ENCODE results near the gene SIPA1L3.

SIPA1L3 gene

DNA sequence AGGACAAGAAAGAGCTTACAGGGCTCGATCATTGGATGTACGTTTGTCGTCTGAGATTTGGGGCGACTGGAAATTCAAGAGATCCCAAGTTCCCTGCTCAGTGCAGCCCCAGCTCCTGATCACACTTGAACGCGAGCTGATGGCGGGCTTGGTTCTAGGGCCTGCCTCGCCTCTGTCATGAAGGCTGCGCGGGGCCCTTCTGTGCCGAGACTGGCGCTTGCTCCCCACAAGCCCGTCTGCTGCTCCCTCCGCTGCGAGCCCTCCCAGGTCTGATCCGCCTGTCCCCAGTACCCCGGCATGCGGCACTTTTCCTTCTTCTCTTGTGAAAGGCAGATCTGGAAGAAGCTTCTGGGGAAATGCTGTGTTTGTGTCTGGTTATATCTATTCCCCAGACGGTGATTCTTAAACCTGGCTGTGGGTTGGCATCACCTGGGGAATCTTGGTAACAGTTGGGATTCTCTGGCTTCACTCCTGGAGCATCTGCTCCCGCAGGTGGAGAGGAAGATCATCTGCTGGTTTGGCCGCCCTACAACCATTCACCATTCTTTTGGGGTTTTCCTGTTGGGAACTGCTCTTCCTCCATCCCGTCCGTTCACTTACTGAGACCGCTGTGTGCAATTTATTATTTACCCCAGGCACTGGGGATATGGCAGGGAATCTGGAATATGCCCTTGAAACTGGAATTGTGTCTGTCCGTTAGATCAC lies 43.6 kb downstream of the SIPA1L3 start:
- no peak for DNase-seq

DNA sequence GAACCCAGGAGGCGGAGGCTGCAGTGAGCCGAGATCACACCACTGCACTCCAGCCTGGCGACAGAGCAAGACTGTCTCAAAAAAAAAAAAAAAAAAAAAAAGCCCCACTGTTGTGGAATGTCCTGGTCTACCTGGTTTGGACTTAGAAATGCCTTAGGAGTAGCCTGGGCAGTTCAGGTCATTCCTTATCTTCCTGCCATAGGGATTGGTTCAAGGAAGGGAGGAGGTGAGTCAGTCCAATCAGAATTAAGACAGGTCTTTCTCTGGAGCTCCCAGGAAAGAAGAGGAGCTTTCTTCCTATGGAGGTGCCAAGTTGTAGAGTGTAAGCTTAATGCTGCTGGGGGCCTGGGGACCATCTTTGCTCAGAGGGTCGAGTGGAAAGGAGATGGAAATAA lies 44.8 kb downstream of the SIPA1L3 start:
- DNase-seq = no peak

DNA sequence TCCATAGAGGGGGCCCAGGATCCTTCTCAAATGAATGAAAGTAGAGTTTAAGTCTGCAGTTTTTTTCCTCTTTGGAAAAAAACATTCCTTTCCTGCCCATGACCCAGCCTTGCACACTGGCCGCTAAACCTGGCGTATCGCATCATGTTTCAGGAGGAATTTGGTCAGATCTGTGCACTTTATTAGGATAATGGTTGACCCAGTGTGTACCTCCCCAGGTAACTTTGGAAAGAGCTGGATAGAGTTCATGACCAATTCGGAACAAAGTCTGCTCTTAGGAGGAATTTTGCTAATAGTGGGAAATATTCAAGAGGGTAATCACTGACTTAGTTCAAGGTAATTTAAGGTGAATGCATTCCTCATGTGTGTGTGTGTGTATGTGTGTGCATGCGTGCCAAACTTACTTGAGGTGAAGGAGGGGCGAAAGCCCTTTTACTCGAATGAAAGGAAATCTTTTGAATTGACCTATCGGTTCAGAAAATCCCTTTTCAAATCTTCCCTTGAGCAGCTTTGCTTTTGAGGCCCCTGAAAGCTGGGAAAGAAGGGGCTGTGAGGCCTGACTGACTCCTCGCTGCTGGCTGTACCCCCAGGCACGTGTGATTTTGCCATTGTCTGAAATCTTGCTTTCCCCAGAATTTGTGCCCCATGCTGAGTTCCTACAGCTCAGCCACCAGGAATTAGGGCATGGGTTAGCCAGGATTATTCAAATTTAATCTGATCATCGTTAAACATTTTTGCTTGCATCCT lies 46.3 kb downstream of the SIPA1L3 start:
- DNase-seq = no peak

DNA sequence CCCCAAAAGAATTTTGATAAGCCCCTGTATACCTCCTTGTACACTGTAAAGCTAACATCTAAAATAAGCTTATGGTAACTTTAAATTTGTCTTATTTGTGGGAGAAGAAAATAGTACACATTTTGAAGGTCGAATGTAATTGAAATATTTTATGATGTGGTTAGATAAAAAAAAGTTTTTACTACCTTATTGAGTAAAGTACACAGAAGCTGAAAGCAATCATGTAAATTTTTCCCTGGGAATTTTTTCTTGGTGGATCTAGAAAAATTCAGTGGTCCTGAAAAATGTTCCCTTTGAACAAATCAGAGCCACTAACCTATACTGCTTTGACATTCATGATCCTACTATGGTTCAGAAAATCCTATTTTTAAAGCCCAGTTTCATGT lies 46.9 kb downstream of the SIPA1L3 start:
- no peak for DNase-seq

DNA sequence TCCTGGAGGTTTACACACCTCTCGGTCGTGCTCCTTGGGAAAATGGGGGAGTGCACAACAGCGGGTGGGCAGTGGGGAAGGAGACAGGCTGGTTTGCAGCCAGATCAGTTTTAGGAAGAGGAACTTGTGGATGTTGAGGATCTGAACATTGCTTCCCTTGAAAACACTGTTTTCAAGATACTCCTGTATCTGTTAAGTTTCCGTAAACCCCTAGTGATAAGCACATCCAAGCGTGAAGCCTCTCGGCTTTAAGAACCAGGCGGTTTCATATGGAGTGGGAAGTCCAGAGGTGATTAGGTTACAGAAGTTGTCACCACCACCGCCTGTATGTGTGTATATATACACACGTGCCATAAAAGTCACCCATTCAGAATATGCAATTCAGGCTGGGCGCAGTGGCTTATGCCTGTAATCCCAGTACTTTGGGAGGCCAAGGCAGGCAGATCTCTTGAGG lies 47.4 kb downstream of the SIPA1L3 start:
- DNase-seq = no peak

DNA sequence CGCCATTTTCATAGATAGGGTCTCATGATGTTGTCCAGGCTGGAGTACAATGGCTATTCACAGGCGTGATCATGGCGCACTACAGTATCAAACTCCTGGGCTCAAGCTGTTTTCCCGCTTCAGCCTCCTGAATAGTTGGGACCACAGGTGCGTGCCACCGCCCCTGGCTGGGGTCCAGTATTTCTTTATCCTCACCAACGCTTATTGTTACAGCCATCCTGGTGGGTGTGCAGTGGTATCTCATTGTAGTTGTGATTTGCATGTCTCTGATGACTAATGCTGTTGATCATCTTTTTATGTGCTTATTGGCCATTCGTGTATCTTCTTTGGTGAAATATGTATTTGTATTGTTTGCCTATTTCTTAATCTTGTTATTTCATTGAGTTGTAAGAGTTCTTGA lies 49.0 kb downstream of the SIPA1L3 start:
- no peak for DNase-seq

DNA sequence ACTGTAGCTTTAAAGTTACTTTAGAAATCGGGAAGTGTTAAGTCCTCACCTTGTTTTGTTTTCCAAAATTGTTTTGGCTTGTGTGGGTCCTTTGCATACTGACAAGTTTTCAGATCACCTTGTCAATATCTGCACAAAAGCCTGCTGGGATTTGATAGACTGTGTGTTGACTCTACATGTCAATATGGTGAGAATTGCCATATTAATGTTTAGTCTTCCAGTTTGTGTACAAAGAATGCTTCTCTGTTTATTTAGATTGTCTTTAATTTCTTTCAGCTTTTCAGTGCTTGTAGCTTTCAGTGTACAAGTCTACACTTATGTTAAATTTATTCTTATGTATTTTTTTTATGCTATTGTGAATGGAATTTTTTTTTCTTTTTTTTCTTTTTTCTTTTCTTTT lies 50.2 kb downstream of the SIPA1L3 start:
- no peak for DNase-seq

DNA sequence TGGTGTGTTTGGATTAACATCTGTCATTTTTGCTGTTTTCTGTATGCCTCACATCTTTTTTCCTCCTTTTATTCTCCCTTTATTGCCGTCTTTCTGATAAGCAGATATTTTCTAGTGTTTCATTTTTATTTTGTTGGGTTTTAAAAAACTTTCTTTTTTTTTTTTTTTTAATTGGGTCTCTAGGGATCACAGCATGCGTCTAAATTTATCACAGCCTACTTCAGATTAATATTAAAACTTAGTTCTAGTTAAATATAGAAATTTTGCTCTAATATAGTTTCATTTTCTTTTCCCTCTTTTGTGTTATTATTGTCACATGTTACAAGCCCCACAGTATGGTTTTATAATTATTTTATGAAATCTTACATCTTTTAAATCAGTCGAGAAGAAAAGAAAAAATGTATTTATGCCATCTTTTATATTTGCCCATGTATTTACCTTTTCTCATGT lies 52.7 kb downstream of the SIPA1L3 start:
- no peak for DNase-seq

DNA sequence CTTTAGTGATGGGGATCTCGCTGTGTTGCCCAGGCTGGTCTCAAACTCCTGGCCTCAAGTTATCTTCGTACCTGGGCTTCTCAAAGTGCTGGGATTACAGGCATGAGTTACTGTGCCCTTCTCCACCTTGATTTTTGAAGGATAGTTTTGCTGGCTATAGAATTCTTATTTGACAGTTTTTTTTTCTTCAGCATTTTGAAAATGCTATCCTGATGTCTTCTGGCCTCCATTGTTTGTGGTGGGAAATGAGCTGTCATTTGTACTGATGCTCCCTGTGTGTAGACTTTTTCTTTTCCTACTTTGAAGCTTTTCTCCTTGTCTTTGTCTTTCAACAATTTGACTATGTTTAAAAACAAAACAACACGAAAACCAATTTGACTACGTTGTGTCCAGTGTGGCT lies 54.2 kb downstream of the SIPA1L3 start:
- no peak for DNase-seq

DNA sequence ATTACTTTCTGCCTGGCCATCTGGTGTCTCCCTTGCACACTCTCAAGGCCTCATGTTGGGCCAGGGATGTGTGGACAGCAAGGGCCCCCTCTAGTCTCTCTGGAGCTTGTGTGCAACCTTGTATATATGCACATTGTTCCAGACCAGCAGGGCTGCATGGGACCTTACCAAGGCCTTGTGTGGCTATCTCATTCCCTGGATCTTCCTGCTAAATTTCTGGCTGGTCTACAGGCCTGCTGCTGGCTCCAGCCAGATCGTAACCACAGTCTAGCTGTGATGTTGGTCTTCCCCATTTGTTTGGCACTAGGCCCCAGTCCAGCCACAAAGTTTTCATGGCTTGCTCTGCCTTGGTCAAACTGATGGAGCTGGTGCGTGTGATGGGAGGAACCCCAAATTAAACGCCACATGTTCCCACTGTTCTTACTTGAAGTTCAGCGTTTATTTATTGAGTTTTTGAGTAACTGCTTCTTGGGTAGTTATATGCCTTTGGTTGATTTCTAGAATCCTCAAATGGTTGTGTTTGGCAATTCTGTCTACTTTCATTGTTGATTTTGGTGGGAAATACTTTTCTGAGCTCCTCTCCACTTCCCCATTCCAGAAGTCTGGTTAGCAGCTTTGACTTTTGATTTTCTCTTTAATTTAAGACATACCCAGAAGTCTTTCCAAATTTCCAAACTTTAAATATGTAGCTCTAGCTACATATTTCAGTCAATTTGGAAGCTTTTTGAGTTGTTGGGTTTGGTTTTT lies 56.4 kb downstream of the SIPA1L3 start:
- DNase-seq = no peak

DNA sequence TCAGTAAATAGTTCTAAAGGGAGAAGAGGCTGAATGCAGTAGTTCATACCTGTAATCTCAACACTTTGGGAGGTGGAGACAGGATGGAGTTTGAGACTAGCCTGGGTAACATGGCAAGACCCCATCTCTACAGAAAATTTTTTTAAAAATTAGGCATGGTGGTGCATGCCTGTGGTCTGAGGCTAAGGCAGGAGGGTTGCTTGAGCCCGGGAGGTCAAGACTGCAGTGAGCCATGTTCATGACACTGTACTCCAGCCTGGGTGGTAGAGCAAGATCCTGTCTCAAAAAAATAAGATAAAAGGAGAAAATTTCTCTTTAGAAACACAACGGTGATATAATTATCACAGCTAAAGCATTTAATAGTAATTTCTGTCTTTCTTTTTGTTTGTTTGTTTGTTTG lies 57.1 kb downstream of the SIPA1L3 start:
- no peak for DNase-seq

DNA sequence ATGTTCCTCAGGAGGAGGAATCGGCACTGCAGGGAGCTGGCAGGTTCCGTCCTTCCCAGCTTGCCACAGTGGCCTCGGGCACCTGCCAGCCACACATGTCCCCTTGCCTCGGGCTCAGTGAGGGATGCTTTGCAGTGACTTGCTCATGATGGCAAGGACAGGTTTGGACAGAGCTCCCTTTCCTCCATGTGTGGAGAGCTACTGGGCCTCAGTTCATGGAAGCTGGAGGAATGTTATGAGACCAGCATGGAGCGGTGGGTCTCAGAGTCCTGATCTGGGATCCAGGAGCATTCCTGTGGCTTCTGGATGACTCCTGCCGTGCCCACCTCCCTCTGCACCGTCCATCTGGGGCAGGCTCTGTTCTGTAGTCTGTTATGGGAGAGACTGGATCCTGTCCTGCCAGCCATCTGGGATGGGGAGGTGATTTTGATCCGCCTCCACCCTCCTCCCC lies 59.2 kb downstream of the SIPA1L3 start:
- DNase-seq = no peak

DNA sequence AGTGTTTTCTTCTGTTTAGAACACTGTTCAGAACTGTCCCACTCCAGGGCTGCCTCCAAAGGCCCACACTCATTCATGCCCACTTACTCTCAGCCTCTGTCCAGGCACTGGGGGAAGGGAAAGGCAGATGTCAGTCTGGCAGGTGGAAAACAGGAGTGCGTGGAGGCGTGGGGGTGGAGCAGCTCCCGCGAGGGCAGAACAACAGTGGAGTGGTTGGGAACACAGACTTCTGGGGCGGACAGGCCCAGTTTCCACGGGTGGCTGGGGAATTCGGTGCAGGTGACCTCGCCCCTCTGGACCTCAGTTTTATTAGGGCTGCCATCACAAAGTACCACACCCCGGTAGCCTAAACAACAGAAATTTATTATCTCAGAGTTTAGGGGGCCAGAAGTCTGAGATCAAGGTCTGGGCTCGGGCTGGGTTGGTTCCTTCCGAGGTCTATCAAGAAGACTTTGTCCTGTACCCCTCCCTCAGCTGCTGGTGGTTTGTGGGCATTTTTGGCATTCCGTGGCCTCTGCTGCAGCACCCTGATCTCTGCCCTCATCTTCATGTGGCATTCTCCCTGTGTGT lies 59.7 kb downstream of the SIPA1L3 start:
- DNase-seq = no peak

DNA sequence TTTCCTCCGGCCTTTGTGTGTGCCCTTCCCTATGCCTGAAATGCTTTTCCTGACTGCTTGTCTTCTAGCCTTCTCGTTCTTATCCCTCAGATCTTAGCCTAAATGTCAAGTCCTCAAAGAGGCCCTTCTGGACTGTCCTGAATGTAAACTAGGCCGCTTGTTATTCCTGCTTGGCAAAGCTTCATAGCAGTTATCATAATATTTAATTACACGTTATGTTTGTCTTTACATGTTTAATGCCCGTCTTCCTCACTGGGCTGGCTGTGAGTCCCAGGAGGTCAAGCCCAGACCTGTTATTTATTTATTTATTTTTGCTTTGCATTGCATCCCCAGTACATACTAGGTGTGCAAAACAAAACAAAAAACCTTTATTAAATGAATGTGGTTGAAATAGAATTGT lies 62.7 kb downstream of the SIPA1L3 start:
- DNase-seq = no peak

DNA sequence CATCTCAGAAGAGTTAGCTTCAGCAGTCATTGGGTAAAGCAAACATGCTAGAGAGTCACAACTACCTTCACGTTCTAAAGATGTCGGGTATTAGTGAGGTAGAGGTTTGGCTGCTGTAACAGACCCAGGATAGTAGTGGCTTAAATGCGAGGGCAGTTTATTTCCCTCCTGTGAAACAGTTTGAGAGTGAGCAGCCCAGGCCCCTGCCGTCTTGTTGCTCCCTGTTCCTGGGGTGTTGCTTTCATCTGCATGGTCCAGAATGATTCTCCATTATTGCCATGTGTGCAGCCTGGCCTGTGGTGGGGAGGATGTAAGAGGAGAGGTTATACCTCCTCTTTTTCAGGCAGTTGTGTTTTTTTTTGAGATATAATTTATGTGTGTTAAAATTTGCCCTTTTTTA lies 63.7 kb downstream of the SIPA1L3 start:
- DNase-seq = no peak

DNA sequence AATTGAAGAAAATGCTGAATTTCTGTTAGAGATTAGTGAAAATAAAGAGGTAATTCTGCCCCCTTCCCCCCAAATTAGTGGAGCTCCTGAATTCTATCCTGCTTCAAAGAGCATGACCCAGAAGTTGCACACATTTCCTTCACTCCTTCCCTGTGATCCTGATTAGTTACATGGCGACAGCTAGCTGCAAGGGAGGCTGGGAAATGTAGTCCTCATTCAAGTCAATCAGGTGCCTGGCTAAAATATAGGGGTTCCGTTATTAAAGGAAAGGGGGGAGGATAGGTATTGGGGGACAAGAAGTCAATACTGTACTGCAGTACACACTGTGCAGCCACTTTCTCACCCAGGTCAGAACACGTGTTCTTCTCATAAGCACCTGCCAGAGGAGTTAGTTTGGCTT lies 65.8 kb downstream of the SIPA1L3 start:
- no peak for DNase-seq

DNA sequence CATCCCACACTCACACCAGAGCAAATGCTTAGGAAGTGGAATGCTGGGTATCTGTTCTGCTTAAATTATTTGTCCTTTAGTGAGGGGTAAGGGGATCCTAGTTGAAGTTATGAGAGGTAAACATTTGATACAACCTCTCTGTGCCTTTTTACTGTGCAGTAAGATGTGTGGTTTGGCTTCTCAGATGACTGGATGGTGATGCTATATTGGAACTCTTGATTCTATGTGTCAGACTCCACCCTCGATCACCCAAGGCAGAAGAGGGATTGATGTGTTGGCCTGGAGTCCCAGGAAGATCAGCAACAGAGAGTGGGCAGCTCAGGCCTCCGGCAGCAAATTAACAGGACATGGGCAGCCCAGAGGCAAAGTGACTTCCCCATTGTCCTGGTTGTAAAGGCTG lies 66.7 kb downstream of the SIPA1L3 start:
- DNase-seq = no peak

DNA sequence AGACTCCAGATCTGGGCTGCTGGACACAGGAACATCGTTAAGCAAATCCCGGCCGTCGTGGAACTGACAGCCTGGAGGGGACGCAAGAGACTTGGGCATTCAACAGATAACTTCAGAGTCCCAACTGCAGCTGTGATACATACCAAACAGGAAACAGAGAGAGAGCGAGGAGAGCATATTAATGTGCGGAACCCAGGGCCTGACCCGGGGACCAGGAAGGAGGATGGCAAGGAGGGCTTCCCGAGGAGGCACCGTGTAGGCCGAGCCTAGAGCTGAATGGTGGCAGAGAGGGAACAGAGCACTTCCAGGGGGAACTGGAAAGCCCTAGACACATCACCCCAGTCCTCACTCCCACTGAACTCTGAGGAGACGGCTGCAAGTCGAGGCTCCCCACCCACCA lies 68.1 kb downstream of the SIPA1L3 start:
- no peak for DNase-seq

DNA sequence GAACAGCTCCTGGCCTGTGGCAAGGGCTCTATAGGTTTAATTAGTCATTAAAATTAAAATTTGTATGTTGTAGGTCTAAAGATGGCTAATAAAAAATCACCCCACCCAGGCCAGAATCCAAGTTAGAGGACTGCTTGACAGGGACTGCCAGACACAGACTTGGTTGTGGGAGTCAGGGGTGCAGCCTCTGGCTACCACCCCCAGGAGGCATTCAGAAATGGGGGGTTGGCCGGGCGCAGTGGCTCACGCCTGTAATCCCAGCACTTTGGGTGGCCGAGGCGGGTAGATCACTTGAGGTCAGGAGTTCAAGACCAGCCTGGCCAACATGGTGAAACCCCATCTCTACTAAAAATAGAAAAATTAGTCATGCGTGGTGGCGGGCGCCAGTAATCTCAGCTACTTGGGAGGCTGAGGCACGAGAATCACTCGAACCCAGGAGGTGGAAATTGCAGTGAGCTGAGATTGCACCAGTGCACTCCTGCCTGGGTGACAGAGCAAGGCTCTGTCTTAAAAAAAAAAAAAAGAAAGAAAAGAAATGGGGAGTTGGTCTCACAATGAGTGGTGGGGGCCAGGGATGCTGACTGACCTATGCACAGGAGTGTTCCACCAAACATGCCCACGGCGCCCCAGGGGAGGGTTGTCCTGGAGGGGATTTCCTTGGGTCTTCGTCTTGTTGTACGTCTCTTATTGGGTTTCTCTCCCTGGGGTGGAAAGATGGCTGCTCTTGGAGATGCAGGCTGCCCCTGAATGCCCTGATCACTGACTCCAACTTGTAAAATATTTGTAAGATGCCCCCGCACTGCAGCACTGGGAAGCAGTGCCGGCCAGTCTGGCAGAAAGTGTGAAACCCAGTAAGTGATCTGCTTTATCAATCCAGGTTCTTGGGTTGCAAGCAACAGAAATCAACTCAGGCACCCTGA lies 68.8 kb downstream of the SIPA1L3 start:
- no peak for DNase-seq

DNA sequence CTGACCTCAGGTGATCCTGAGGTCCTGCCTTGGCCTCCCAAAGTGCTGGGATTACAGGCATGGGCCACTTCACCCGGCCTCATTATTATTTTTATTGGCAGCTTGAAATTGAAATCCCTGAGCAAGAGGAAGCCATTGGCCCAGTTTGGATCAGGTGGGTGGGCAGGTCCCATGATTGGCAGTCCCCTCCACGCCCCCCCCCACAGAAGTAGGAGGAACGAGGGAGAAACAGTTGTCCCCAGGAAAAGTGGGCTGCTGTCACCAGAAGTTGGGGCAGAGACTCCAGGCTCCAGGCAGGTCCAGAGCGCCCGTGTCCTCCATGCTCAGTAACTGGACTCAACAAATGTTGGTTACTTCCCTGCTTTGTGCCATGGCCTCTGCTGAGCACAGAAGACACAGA lies 70.4 kb downstream of the SIPA1L3 start:
- no peak for DNase-seq

DNA sequence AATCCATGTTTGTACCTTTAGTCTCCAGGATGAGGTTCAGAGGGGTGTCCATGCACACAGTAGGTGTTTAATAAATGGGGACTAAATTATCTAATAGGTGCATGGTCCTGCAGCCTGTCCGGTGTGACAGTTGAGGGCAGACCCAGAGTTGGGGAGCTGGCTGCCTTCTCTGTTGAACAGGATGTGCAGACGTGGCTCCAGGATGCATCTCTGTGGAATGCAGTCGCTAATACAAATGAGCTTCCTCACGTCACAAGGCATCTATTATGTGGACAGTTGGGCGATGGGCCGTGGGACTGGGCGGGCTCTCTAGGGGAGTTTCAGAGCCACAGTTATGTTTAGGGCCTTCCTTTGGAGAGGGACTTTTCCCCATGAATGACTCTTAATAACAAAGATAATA lies 71.0 kb downstream of the SIPA1L3 start:
- DNase-seq = no peak

DNA sequence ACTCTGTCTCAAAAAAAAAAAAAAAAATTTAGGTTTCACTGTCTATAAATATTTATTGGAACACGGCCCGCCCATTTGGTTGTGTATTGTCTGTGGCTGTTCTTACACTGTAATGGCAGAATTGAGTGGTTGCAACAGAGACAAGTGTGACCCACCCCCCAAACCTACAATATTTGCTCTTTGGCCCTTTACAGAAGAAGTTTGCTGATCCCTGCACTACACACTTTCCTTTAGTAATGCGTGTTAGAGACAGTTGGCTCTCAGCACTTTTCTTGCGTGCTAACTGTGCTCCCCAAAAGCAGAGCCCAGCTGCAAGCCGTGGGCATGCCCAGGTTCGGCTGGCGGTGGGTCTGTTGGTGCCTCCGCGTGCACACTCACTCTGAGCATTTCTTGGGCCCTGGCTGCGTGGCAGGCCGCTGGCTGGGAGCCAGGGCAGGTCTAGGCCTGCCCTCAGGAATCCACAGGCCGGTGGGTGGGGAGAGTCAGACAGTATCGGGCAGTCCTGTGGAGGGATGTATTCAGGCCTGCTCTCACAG lies 72.6 kb downstream of the SIPA1L3 start:
- DNase-seq = no peak
